ENCODE data around the gene PPP5C. TPM values are rescaled to one million over a fixed set of nuclear protein-coding genes. Genes with fewer than 3 reads are reported as not detected.

Gene PPP5C
- total and polyA plus RNA-seq, 2 of the 13 experiments (the other 11 are each of a cell fraction or from before 2014, with no cell fraction given): 41.6 to 67.9 TPM

DNA sequence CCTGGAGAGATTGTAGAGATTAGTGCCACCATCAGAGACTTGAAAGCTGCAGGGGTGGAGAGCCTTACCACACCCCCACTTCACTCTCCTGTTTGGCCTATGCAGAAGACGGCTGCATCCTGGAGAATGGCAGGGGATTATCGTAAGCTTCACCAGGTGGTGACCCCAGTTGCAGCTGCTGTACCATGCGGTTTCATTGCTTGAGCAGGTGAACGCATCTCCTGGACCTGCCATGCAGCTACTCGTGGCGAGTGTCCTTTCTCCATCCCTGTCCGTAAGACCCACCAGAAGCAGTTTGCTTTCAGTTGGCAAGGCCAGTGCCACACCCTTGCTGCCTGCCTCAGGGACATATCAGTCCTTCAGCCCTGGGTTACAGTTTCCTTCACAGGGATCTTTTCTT, 21.2 kb downstream of the PPP5C start:
- no peak overlapping the region for H3K4me2 ChIP-seq (ENCODE audit: low read depth, low read length)
- in situ Hi-C loops (cut with HindIII; ENCODE audit: extremely low pct_ligation_motif_present, low pct_unique_long_range_greater_than_20kb): no loop called here
- DNase-seq (ENCODE audit: low spot score): no peak
- BruUV-seq (replicated peaks): no TSS peak
- H3K27ac ChIP-seq (ENCODE audit: extremely low read length, insufficient read depth, low read length): no peak overlapping the region
- CTCF ChIA-PET (ENCODE audit: low intra/inter-chr PET ratio, low total read pairs): no interaction called here
- intact Hi-C loops (cut with micrococcal nuclease; ENCODE audit: unreplicated experiment): no loop called here
- no peaks in the 10 kb centered on the region for H3K9me3 ChIP-seq (ENCODE audit: low read length)
- no peak overlapping the region for H3K4me3 ChIP-seq (replicated peaks in 1 of 3; ENCODE audit: insufficient read depth in 1 of 3, low read depth in 2 of 3, low read length in 3 of 3)
- H3K4me1 ChIP-seq (ENCODE audit: insufficient read depth, low read length): peaks cover 13% of the 10 kb centered on the region
- no peak for FAIRE-seq
- no peak for ATAC-seq
- no peak overlapping the region for H3K9ac ChIP-seq (ENCODE audit: insufficient read depth, low read depth, low read length)
- POLR2A ChIA-PET: no interaction called here
- 100% methylated on average over 2 of the region's 7 CpGs for WGBS (ENCODE audit: low lambda C conversion rate)
- H2AFZ ChIP-seq (ENCODE audit: low read length): no peak overlapping the region
- no peaks in the 10 kb centered on the region for H3K79me2 ChIP-seq (ENCODE audit: insufficient read depth, low read length)
- no peaks in the 10 kb centered on the region for H4K20me1 ChIP-seq (ENCODE audit: insufficient read depth, low read length)
- H3K36me3 ChIP-seq (replicated peaks in 1 of 2; ENCODE audit: control insufficient read depth in 1 of 2, insufficient read depth in 2 of 2, low read length in 2 of 2): peaks cover 10 to 46% of the 10 kb centered on the region in 2 experiments
- H3K27me3 ChIP-seq (ENCODE audit: control insufficient read depth in 1 of 2, insufficient read depth in 2 of 2, low read length in 2 of 2): no peaks in the 10 kb centered on the region
- TF ChIP-seq, protein P1, sequence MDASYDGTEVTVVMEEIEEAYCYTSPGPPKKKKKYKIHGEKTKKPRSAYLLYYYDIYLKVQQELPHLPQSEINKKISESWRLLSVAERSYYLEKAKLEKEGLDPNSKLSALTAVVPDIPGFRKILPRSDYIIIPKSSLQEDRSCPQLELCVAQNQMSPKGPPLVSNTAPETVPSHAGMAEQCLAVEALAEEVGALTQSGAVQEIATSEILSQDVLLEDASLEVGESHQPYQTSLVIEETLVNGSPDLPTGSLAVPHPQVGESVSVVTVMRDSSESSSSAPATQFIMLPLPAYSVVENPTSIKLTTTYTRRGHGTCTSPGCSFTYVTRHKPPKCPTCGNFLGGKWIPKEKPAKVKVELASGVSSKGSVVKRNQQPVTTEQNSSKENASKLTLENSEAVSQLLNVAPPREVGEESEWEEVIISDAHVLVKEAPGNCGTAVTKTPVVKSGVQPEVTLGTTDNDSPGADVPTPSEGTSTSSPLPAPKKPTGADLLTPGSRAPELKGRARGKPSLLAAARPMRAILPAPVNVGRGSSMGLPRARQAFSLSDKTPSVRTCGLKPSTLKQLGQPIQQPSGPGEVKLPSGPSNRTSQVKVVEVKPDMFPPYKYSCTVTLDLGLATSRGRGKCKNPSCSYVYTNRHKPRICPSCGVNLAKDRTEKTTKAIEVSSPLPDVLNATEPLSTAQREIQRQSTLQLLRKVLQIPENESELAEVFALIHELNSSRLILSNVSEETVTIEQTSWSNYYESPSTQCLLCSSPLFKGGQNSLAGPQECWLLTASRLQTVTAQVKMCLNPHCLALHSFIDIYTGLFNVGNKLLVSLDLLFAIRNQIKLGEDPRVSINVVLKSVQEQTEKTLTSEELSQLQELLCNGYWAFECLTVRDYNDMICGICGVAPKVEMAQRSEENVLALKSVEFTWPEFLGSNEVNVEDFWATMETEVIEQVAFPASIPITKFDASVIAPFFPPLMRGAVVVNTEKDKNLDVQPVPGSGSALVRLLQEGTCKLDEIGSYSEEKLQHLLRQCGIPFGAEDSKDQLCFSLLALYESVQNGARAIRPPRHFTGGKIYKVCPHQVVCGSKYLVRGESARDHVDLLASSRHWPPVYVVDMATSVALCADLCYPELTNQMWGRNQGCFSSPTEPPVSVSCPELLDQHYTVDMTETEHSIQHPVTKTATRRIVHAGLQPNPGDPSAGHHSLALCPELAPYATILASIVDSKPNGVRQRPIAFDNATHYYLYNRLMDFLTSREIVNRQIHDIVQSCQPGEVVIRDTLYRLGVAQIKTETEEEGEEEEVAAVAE (CRISPR knock-in tag; IDR thresholded peaks at IDR 0.05; ENCODE audit: borderline replicate concordance): no peak
- TF ChIP-seq ERF (CRISPR knock-in tag; IDR thresholded peaks at IDR 0.05): no peak
- no peak for TF ChIP-seq RBM39 (IDR thresholded peaks at IDR 0.05; ENCODE audit: low read depth, low read length, poor library complexity, severe bottlenecking)
- TF ChIP-seq, protein P2, sequence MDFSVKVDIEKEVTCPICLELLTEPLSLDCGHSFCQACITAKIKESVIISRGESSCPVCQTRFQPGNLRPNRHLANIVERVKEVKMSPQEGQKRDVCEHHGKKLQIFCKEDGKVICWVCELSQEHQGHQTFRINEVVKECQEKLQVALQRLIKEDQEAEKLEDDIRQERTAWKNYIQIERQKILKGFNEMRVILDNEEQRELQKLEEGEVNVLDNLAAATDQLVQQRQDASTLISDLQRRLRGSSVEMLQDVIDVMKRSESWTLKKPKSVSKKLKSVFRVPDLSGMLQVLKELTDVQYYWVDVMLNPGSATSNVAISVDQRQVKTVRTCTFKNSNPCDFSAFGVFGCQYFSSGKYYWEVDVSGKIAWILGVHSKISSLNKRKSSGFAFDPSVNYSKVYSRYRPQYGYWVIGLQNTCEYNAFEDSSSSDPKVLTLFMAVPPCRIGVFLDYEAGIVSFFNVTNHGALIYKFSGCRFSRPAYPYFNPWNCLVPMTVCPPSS (IDR thresholded peaks at IDR 0.05): no peak
- TF ChIP-seq PTBP1 (IDR thresholded peaks at IDR 0.05; ENCODE audit: low read depth, low read length, poor library complexity, severe bottlenecking): no peak
- TF ChIP-seq KAT7 (CRISPR knock-in tag; IDR thresholded peaks at IDR 0.05; ENCODE audit: borderline replicate concordance): no peak
- TF ChIP-seq SNAPC2 (CRISPR knock-in tag; IDR thresholded peaks at IDR 0.05): no peak
- TF ChIP-seq, protein P3, sequence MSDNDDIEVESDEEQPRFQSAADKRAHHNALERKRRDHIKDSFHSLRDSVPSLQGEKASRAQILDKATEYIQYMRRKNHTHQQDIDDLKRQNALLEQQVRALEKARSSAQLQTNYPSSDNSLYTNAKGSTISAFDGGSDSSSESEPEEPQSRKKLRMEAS (IDR thresholded peaks at IDR 0.05): no peak
- no peak for TF ChIP-seq NFATC3 (CRISPR knock-in tag; IDR thresholded peaks at IDR 0.05)
- no peak for TF ChIP-seq ZNF430 (CRISPR knock-in tag; IDR thresholded peaks at IDR 0.05)
- TF ChIP-seq ZNF652 (CRISPR knock-in tag; IDR thresholded peaks at IDR 0.05; ENCODE audit: borderline replicate concordance, low read depth): no peak
- TF ChIP-seq MED1 (CRISPR knock-in tag; IDR thresholded peaks at IDR 0.05): no peak
- TF ChIP-seq ZNF337 (CRISPR knock-in tag; IDR thresholded peaks at IDR 0.05; ENCODE audit: borderline replicate concordance, low read depth): no peak
- TF ChIP-seq, protein P4, sequence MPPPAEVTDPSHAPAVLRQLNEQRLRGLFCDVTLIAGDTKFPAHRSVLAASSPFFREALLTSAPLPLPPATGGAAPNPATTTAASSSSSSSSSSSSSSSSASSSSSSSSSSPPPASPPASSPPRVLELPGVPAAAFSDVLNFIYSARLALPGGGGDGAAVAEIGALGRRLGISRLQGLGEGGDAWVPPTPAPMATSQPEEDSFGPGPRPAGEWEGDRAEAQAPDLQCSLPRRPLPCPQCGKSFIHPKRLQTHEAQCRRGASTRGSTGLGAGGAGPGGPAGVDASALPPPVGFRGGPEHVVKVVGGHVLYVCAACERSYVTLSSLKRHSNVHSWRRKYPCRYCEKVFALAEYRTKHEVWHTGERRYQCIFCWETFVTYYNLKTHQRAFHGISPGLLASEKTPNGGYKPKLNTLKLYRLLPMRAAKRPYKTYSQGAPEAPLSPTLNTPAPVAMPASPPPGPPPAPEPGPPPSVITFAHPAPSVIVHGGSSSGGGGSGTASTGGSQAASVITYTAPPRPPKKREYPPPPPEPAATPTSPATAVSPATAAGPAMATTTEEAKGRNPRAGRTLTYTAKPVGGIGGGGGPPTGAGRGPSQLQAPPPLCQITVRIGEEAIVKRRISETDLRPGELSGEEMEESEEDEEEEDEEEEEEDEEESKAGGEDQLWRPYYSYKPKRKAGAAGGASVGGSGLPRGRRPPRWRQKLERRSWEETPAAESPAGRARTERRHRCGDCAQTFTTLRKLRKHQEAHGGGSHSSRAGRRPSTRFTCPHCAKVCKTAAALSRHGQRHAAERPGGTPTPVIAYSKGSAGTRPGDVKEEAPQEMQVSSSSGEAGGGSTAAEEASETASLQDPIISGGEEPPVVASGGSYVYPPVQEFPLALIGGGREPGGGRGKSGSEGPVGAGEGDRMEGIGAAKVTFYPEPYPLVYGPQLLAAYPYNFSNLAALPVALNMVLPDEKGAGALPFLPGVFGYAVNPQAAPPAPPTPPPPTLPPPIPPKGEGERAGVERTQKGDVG (CRISPR knock-in tag; IDR thresholded peaks at IDR 0.05; ENCODE audit: borderline replicate concordance): no peak
- TF ChIP-seq, protein P5, sequence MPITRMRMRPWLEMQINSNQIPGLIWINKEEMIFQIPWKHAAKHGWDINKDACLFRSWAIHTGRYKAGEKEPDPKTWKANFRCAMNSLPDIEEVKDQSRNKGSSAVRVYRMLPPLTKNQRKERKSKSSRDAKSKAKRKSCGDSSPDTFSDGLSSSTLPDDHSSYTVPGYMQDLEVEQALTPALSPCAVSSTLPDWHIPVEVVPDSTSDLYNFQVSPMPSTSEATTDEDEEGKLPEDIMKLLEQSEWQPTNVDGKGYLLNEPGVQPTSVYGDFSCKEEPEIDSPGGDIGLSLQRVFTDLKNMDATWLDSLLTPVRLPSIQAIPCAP (CRISPR knock-in tag; IDR thresholded peaks at IDR 0.05; ENCODE audit: low read depth): no peak
- no peak for TF ChIP-seq ZFP36L2 (CRISPR knock-in tag; IDR thresholded peaks at IDR 0.05)
